ENCODE measurements around the gene TROAP. TPM values are rescaled to one million over a fixed set of nuclear protein-coding genes. Genes with fewer than 3 reads are reported as not detected.

Gene TROAP
- total RNA-seq, 1 experiment from 2014 or later = 75.3 TPM

DNA sequence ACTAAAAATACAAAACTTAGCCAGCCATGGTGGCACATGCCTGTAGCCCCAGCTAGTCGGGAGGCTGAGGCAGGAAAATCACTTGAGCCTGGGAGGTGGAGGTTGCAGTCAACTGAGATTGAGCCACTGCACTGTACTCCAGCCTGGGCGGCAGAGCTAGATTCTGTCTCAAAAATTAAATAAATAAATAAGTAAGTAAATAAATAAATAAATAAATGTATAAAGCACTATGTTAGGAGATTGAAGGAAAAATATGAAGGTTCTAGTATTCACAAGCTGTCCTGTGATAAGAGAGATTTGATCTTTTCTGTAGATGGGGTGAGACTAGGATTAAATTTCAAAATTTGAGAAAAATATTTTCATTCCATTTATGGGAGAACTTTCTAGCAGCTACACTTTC is 29.3 kb downstream of the TROAP start:
- Histone ChIP-seq H3K14ac (ENCODE audit: insufficient read depth, low read length) (no peak overlapping the region), H2BK12ac (ENCODE audit: insufficient read length, low read depth, low read length) (no peak overlapping the region), H3K4me2 (ENCODE audit: insufficient read depth, insufficient read length, low read length) (no peak overlapping the region), H2BK20ac (ENCODE audit: low read depth, low read length, poor library complexity, severe bottlenecking) (no peak overlapping the region), H3K27ac (ENCODE audit: insufficient read length, low read depth, low read length) (no peak overlapping the region), H2BK120ac (ENCODE audit: low read depth, low read length, poor library complexity, severe bottlenecking) (no peak overlapping the region), H3T11ph (ENCODE audit: low read length) (no peak overlapping the region), H4K8ac (replicated peaks; ENCODE audit: insufficient read length, low read depth, low read length) (no peak overlapping the region), H3K4ac (ENCODE audit: low read depth, low read length) (no peak overlapping the region), H3K79me1 (ENCODE audit: insufficient read depth, low read depth, low read length, poor library complexity, severe bottlenecking) (no peaks in the 10 kb centered on the region), H4K91ac (ENCODE audit: insufficient read length, low read depth, low read length) (no peak overlapping the region), H4K5ac (ENCODE audit: insufficient read length, low read depth, low read length) (no peak overlapping the region), H3K9ac (ENCODE audit: extremely low read depth, insufficient read length, low read length) (no peak overlapping the region), H2BK5ac (ENCODE audit: insufficient read length, low read length) (no peak overlapping the region), H3K4me1 (ENCODE audit: insufficient read depth, low read length) (no peaks in the 10 kb centered on the region), H3K23me2 (ENCODE audit: insufficient read length, low read depth, low read length, poor library complexity, severe bottlenecking) (peaks cover 6% of the 10 kb centered on the region), H3K27me3 (ENCODE audit: insufficient read depth, low read length) (peaks cover 17% of the 10 kb centered on the region), H3K18ac (ENCODE audit: insufficient read length, low read depth, low read length) (no peak overlapping the region), H3K79me2 (ENCODE audit: insufficient read depth, low read length) (no peaks in the 10 kb centered on the region), H2AK5ac (ENCODE audit: insufficient read length, low read length) (no peak overlapping the region), H4K20me1 (ENCODE audit: control insufficient read depth, insufficient read depth, insufficient read length) (no peaks in the 10 kb centered on the region), H3K9me3 (ENCODE audit: control insufficient read depth, low read depth, low read length) (no peaks in the 10 kb centered on the region), H2BK15ac (ENCODE audit: low read depth, low read length) (no peak overlapping the region), H2AFZ (ENCODE audit: low read length) (no peak overlapping the region), H3K56ac (ENCODE audit: insufficient read length, low read depth, low read length) (no peak overlapping the region), H3K23ac (ENCODE audit: insufficient read length, low read depth, low read length) (no peak overlapping the region)
- DNase-seq = no peak
- Mint-ChIP-seq H3K27ac (no peak overlapping the region), H3K4me1 (peaks cover 8% of the 10 kb centered on the region in 2 experiments), H3K4me3 (no peak overlapping the region), H3K36me3 (ENCODE audit: insufficient read depth in 1 of 3, low read depth in 3 of 3) (no peaks in the 10 kb centered on the region; a peak in 1 of 7 replicates), H3K9me3 (no peaks in the 10 kb centered on the region), H3K27me3 (ENCODE audit: low read depth) (peaks cover 51% of the 10 kb centered on the region)
- WGBS (ENCODE audit: extremely low coverage, insufficient read length, low lambda C conversion rate) = no CpG with 5 or more reads among the region's 2 CpGs
- TF ChIP-seq, protein P1, sequence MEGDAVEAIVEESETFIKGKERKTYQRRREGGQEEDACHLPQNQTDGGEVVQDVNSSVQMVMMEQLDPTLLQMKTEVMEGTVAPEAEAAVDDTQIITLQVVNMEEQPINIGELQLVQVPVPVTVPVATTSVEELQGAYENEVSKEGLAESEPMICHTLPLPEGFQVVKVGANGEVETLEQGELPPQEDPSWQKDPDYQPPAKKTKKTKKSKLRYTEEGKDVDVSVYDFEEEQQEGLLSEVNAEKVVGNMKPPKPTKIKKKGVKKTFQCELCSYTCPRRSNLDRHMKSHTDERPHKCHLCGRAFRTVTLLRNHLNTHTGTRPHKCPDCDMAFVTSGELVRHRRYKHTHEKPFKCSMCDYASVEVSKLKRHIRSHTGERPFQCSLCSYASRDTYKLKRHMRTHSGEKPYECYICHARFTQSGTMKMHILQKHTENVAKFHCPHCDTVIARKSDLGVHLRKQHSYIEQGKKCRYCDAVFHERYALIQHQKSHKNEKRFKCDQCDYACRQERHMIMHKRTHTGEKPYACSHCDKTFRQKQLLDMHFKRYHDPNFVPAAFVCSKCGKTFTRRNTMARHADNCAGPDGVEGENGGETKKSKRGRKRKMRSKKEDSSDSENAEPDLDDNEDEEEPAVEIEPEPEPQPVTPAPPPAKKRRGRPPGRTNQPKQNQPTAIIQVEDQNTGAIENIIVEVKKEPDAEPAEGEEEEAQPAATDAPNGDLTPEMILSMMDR (conservative IDR thresholded peaks at IDR 0.05) = no peak

Measured in H9 (cell line).